K562 (cell line): ENCODE measurements around the gene KCTD21. TPM values are rescaled to one million over a fixed set of nuclear protein-coding genes. Genes with fewer than 3 reads are reported as not detected.

Source experiments
- ATAC-seq: fragments of 200-7000 bp; cut with Tn5 transposase; 3 replicates; pipeline ENCODE4 v1.9.1; 2020; ENCODE audit warnings: moderate library complexity
- BruUV-seq: library from RNA; stranded (reverse); fragments of 400-500 nt; replicated peaks from 2 replicates; lab custom pipeline; 2021; lab: Mats Ljungman, UMichigan
- CTCF ChIA-PET: fragments of 300-600 bp; formaldehyde crosslinking; extraction: SDS; loops from one replicate; lab custom pipeline; 2021; ENCODE audit warnings: low intra/inter-chr PET ratio; lab: Yijun Ruan, JAX
- POLR2A ChIA-PET: fragments of 300-600, 350-650 bp; sonication (Branson Sonifier 250); formaldehyde crosslinking; extraction: SDS; loops from one replicate; lab custom pipeline; 2021; ENCODE audit warnings: antibody characterized with exemption, inconsistent platforms; lab: Yijun Ruan, JAX
- DNase-seq, 4 experiments: peaks; one replicate each; pipeline versions ENCODE4 v3.0.0 to v3.0.0-alpha.2; 2011 to 2018; ENCODE audit warnings: low spot score in 3 of 4, mixed read lengths in 3 of 4; ENCODE audit errors: extremely low read depth in 1 of 4
- FAIRE-seq: peaks from 2 replicates; lab custom pipeline; 2011; peaks lifted over from hg19 to GRCh38; lab: Jason Lieb, UNC
- H2AFZ ChIP-seq: 2 replicates; pipeline ENCODE4 v1.6.0; 2011; ENCODE audit warnings: low read depth, low read length, control low read depth, inconsistent platforms
- H3K27ac ChIP-seq: fragments of 200-600 bp; 3 replicates; pipeline ENCODE4 v1.8.0; 2011; ENCODE audit warnings: low read depth, mild to moderate bottlenecking, control low read depth, inconsistent platforms, low read length, moderate library complexity, mixed read lengths; ENCODE audit errors: extremely low read depth
- H3K27me3 ChIP-seq, 2 experiments: fragments of 300-600 bp in 1 of 2; 2 replicates in 1 of 2; 3 replicates in 1 of 2; pipeline versions ENCODE4 v1.6.0 to v1.8.0; 2011; ENCODE audit warnings: inconsistent platforms in 2 of 2, low read length in 2 of 2, mild to moderate bottlenecking in 1 of 2, mixed read lengths in 1 of 2, moderate library complexity in 1 of 2; ENCODE audit not compliant: control insufficient read depth in 2 of 2, insufficient read depth in 2 of 2
- H3K36me3 ChIP-seq: fragments of 300-600 bp; 3 replicates; pipeline ENCODE4 v1.8.0; 2011; ENCODE audit warnings: mild to moderate bottlenecking, low read length, inconsistent platforms; ENCODE audit not compliant: control insufficient read depth, insufficient read depth
- H3K4me1 ChIP-seq, 2 experiments: fragments of 200-600 bp in 1 of 2; replicated peaks in 1 of 2; 2 replicates in 1 of 2; 3 replicates in 1 of 2; pipeline versions ENCODE4 v1.5.1 to v1.8.0; 2011; ENCODE audit warnings: inconsistent platforms in 2 of 2, low read length in 2 of 2, mild to moderate bottlenecking in 1 of 2, mixed read lengths in 1 of 2, moderate library complexity in 1 of 2; ENCODE audit not compliant: control insufficient read depth in 2 of 2, insufficient read depth in 2 of 2
- H3K4me2 ChIP-seq: 2 replicates; pipeline ENCODE4 v1.6.1; 2011; ENCODE audit warnings: low read length, control low read depth, inconsistent platforms, mixed read lengths; ENCODE audit not compliant: insufficient read depth
- H3K4me3 ChIP-seq: fragments of 200-600 bp; sonication (generic), shearing (Covaris generic); 2 replicates; pipeline ENCODE4 v1.5.1; 2016; ENCODE audit warnings: control low read depth, inconsistent platforms
- H3K79me2 ChIP-seq: fragments of 200-600 bp; 3 replicates; pipeline ENCODE4 v1.8.0; 2011; ENCODE audit warnings: low read length, inconsistent platforms; ENCODE audit not compliant: control insufficient read depth, insufficient read depth
- H3K9ac ChIP-seq, 2 experiments: 2 replicates each; pipeline versions ENCODE4 v1.6.0 to v1.6.1; 2011; ENCODE audit warnings: low read depth in 2 of 2, low read length in 2 of 2, control low read depth in 1 of 2, inconsistent platforms in 1 of 2, mild to moderate bottlenecking in 1 of 2, mixed read lengths in 1 of 2; ENCODE audit not compliant: insufficient read depth in 1 of 2
- H3K9me1 ChIP-seq: one replicate; pipeline ENCODE4 v1.6.0; 2011; ENCODE audit warnings: inconsistent platforms, mild to moderate bottlenecking, low read length, moderate library complexity; ENCODE audit not compliant: control insufficient read depth, insufficient read depth
- H3K9me3 ChIP-seq: replicated peaks from 2 replicates; pipeline ENCODE4 v1.5.1; 2011; ENCODE audit warnings: low read depth, low read length, inconsistent platforms; ENCODE audit not compliant: control insufficient read depth, insufficient read depth
- H4K20me1 ChIP-seq: replicated peaks from 2 replicates; pipeline ENCODE4 v1.6.1; 2011; ENCODE audit warnings: low read length, inconsistent platforms, mixed read lengths; ENCODE audit not compliant: control insufficient read depth, insufficient read depth
- CBFA2T3 ChIP-seq: fragments of 450-650 bp; IDR thresholded peaks from 2 replicates; pipeline ENCODE4 v1.6.1; 2017
- CBX5 ChIP-seq: IDR thresholded peaks from 2 replicates; pipeline ENCODE4 v1.6.1; 2014; ENCODE audit warnings: low read depth, borderline replicate concordance
- CEBPB ChIP-seq: fragments of 450-650 bp; IDR thresholded peaks from 2 replicates; pipeline ENCODE4 v1.6.1; 2016; ENCODE audit warnings: missing genetic modification characterization, missing compliant biosample characterization
- DDX20 ChIP-seq: fragments of 450-650 bp; IDR thresholded peaks from 2 replicates; pipeline ENCODE4 v1.6.1; 2016; ENCODE audit warnings: missing genetic modification characterization, low read depth, mild to moderate bottlenecking, missing compliant biosample characterization, moderate library complexity
- GTF2A2 ChIP-seq: IDR thresholded peaks from 2 replicates; pipeline ENCODE4 v1.6.1; 2016; ENCODE audit warnings: mild to moderate bottlenecking, missing genetic modification characterization, missing compliant biosample characterization
- HMG20A ChIP-seq: fragments of 450-650 bp; formaldehyde crosslinking; conservative IDR thresholded peaks from 2 replicates; pipeline ENCODE4 v1.4.0; 2020; ENCODE audit warnings: mild to moderate bottlenecking, mixed read lengths
- POLR2AphosphoS5 ChIP-seq: IDR thresholded peaks from 2 replicates; pipeline ENCODE4 v1.6.1; 2011; ENCODE audit warnings: mild to moderate bottlenecking, low read depth, low read length, moderate library complexity; ENCODE audit not compliant: control insufficient read depth, insufficient read depth
- ZNF699 ChIP-seq: fragments of 250-450 bp; sonication (Bioruptor Pico); IDR thresholded peaks from 2 replicates; pipeline ENCODE4 v1.8.0; 2021; ENCODE audit warnings: mild to moderate bottlenecking, moderate library complexity; ENCODE audit not compliant: insufficient replicate concordance
- WGBS: fragments of 100-300 bp; shearing (Covaris generic); methylation state at CpG from one replicate; pipeline ENCODE4 v1.1.6; 2016; ENCODE audit warnings: low coverage, mixed read lengths; ENCODE audit not compliant: insufficient coverage; ENCODE audit errors: missing lambda C conversion rate; 5-methylcytosine and 5-hydroxymethylcytosine counted together
- in situ Hi-C: fragments of 300-500 bp; cut with MboI; formaldehyde crosslinking; loops from 4 replicates; pipeline ENCODE4 v1.15.0; 2018; ENCODE audit warnings: inconsistent platforms, mixed read lengths
- intact Hi-C: fragments of 100-400 bp; cut with micrococcal nuclease; formaldehyde crosslinking; loops from 2 replicates; pipeline ENCODE4 v1.14.2; 2022
- polyA plus RNA-seq, 8 experiments: library from polyadenylated mRNA; depleted of rRNA in 4 of 8; stranded (reverse) in 5 of 8; unstranded in 3 of 8; fragments of >200 nt; fragmentation: Nextera tagmentation in 2 of 8; fragmentation: Illumina TruSeq in 1 of 8; extraction: Ambion mirVana in 2 of 8; extraction: Trizol in 1 of 8; gene quantifications; 2 replicates each; pipeline versions ENCODE4 v1.2.1 to v1.2.3, GENCODE V29; 2011 to 2014; ENCODE audit warnings: inconsistent platforms in 1 of 8, missing spikeins in 1 of 8
- total RNA-seq, 7 experiments: library from RNA; depleted of rRNA in 6 of 7; stranded (reverse); fragments of >200 nt in 6 of 7; fragmentation: Illumina TruSeq in 2 of 7; extraction: Trizol in 2 of 7; gene quantifications; 2 replicates each; pipeline versions ENCODE4 v1.2.1 to v1.2.3, GENCODE V29; 2011 to 2021; ENCODE audit warnings: low replicate concordance in 1 of 7
- TF ChIP-seq, protein P1 (sequence below), 3 experiments: fragments of 200-800 bp in 1 of 3; sonication (Bioruptor generic) in 1 of 3; sonication (generic) in 1 of 3; formaldehyde crosslinking in 1 of 3; IDR thresholded peaks; 2 replicates each; pipeline versions ENCODE4 v1.6.1 to v1.8.0; 2016 to 2022; ENCODE audit warnings: mild to moderate bottlenecking in 2 of 3, missing compliant biosample characterization in 2 of 3, missing genetic modification characterization in 2 of 3, missing genetic modification reagents in 1 of 3

KCTD21 gene
- total and polyA plus RNA-seq, 9 of the 15 experiments (the other 6 are each of a cell fraction or from before 2014, with no cell fraction given), result 0.34 to 5.4 (median 1.9) TPM

DNA sequence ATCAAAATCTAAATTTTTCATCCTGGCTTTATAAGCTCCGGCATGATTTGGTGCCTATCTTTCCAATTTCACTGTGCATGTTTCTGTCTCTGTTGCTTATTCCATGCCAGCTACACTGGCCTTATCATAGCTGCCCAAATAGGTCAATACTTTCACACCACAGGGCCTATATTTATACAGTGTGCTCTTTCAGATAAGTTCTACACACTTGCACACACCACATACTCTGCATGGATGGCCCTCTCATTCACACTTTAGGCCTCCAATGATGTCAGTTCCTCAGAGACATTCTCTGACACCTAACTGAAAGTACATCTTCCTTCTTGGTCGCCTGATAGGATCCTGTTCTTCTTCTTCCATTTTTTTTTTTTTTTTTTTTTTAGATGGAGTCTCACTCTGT, 56.0 kb downstream of the KCTD21 start:
- ChIA-PET CTCF (no interaction called here), POLR2A (interaction anchor here (2.9 kb wide), 1 partner anchor 7 kb away, joined by 12 read pairs; the partner anchor contains the start of gene ALG8)
- Histone ChIP-seq H3K9ac (no peak overlapping the region), H3K9me1 (no peaks in the 10 kb centered on the region), H3K27me3 (no peaks in the 10 kb centered on the region), H3K4me1 (no peaks in the 10 kb centered on the region; a peak in 1 of 5 replicates), H3K36me3 (peaks cover 33% of the 10 kb centered on the region), H3K4me3 (no peak overlapping the region), H3K27ac (no peak overlapping the region), H3K9me3 (peaks cover 4% of the 10 kb centered on the region), H4K20me1 (no peaks in the 10 kb centered on the region), H3K79me2 (peaks cover 28% of the 10 kb centered on the region), H3K4me2 (no peak overlapping the region), H2AFZ (no peak overlapping the region)
- DNase-seq (no peak), FAIRE-seq (no peak), ATAC-seq (peak; percentile 28; the same call in 2 of the 3 replicates)
- in situ Hi-C loops (no loop called here), intact Hi-C loops (no loop called here)
- TF ChIP-seq CBFA2T3, result 0 out of 2 replicates have a peak, but pooled peaks have one; percentile 5
- TF ChIP-seq ZNF699 (CRISPR knock-in tag), result no peak
- peak; percentile 24; the same call in 1 of the 2 replicates for TF ChIP-seq POLR2AphosphoS5
- BruUV-seq, result no TSS peak
- WGBS, result 94% methylated on average over 2 of the region's 2 CpGs

DNA sequence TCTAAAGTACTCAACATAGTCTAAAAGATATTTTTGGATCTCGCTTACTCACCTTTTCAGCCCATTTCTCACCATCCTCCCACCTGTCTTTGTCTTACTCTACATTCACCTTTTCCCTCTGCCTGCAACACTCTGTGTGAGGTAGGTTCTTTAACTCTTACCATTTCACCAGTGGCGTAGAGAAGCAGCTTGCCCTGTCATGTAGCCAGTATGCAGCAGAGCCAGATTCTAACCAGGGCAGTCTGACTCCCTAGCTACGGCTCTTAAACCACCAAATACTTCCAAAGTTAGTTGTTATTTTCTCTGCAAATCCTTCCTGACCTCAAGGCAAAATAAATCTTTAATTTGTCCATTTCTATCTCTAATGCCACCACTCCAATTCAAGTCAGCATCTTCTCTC, 56.5 kb downstream of the KCTD21 start:
- in situ Hi-C loops, result no loop called here
- Histone ChIP-seq H3K9ac (no peak overlapping the region), H3K79me2 (peaks cover 23% of the 10 kb centered on the region; the same call in 1 of the 3 replicates), H3K27ac (no peak overlapping the region), H3K4me2 (no peak overlapping the region), H3K27me3 (no peaks in the 10 kb centered on the region), H3K9me3 (peaks cover 4% of the 10 kb centered on the region), H3K4me3 (no peak overlapping the region), H3K4me1 (no peaks in the 10 kb centered on the region), H3K36me3 (peaks cover 31% of the 10 kb centered on the region), H3K9me1 (no peaks in the 10 kb centered on the region), H4K20me1 (no peaks in the 10 kb centered on the region), H2AFZ (no peak overlapping the region)
- intact Hi-C loops, result no loop called here
- TF ChIP-seq HMG20A (CRISPR knock-in tag) (no peak), GTF2A2 (no peak), CEBPB (tag) (no peak), CBX5 (no peak), DDX20 (tag) (no peak)
- TF ChIP-seq, protein P1, sequence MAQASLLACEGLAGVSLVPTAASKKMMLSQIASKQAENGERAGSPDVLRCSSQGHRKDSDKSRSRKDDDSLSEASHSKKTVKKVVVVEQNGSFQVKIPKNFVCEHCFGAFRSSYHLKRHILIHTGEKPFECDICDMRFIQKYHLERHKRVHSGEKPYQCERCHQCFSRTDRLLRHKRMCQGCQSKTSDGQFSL (CRISPR knock-in tag; IDR thresholded peaks at IDR 0.05), result no peak
- TF ChIP-seq, protein P1 (tag; IDR thresholded peaks at IDR 0.05), result no peak
- ATAC-seq, result peak; percentile 46; the same call in 2 of the 3 replicates
- WGBS, result 65% methylated on average over 3 of the region's 3 CpGs
- FAIRE-seq, result no peak
- ChIA-PET POLR2A (interaction anchor here (0.6 to 2.9 kb wide), 3 partner anchors 8 to 1294 kb away, joined by 3 to 12 read pairs (median 3); partner anchors contain the start of gene ALG8), CTCF (no interaction called here)
- no peak for DNase-seq
- no TSS peak for BruUV-seq
